Stimulated activated memory B cell treated with anti-CD40 and anti-IgM and Interleukin-4, amounts not matched to agents 10 μg/mL and 1 μg/mL and 100 μg/mL, for 72 hours (primary cell): ENCODE measurements around the gene CHADL.
"Not testable (repeated sequence)": the region's sequence is repeated elsewhere in the genome, so short reads cannot be mapped to it uniquely, and the experiment has no call there.

Experiments used
- ATAC-seq: fragments of 150-1000 bp; cut with Tn5 transposase; 2 replicates; pipeline ENCODE4 v1.10.0; 2021
- H3K27ac Mint-ChIP-seq: one replicate; pipeline ENCODE4 v1.8.0; 2022; ENCODE audit warnings: mild to moderate bottlenecking, mixed read lengths
- H3K27me3 Mint-ChIP-seq: one replicate; pipeline ENCODE4 v1.8.0; 2022; ENCODE audit warnings: mixed read lengths
- H3K36me3 Mint-ChIP-seq: one replicate; pipeline ENCODE4 v1.8.0; 2022; ENCODE audit warnings: mixed read lengths
- H3K4me1 Mint-ChIP-seq: one replicate; pipeline ENCODE4 v1.8.0; 2022; ENCODE audit warnings: mixed read lengths
- H3K4me3 Mint-ChIP-seq: one replicate; pipeline ENCODE4 v1.8.0; 2022; ENCODE audit warnings: mild to moderate bottlenecking, moderate library complexity, mixed read lengths
- H3K9me3 Mint-ChIP-seq: one replicate; pipeline ENCODE4 v1.8.0; 2022; ENCODE audit warnings: mixed read lengths

The CHADL gene

DNA sequence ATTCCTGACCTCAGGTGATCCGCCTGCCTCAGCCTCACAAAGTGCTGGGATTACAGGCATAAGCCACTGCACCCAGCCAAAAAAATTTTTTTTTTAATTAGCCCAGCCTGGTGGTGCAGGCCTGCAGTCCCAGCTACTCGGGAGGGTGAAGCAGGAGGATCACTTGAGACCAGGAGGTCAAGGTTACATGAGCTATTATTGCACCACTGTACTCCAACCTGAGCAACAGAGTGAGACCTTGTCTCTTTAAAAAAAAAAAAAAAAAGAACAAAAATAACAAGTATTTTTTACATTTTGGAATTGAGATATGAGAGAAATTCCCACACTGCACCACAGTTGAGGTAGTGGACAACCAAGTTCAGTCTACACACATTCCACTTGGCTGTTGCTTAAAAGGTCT lies 49.3 kb downstream of the CHADL start:
- Mint-ChIP-seq H3K9me3 (no peaks in the 10 kb centered on the region), H3K4me3 (no peak overlapping the region), H3K27me3 (no peaks in the 10 kb centered on the region), H3K36me3 (no peaks in the 10 kb centered on the region), H3K4me1 (no peaks in the 10 kb centered on the region), H3K27ac (no peak overlapping the region)
- no peak for ATAC-seq

DNA sequence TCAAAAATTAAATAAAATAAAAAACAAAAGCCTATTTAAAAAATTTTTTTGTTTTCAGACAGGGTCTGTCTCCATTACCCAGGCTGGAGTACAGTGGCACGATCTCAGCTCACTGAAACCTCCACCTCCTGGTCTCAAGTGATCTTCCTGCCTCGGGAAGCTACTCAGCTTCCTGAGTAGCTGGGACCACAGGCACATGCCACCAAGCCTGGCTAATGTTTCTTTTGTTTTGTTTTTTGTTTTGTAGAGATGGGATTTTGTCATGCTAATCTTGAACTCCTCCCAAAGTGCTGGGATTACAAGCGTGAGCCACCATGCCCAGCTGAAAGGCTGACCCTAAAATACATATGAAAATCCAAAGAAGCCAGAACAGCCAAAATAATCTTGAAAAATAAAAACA lies 56.1 kb downstream of the CHADL start:
- no peak overlapping the region for H3K4me3 Mint-ChIP-seq
- H3K9me3 Mint-ChIP-seq: peaks cover 3% of the 10 kb centered on the region
- H3K27me3 Mint-ChIP-seq: no peaks in the 10 kb centered on the region
- no peak overlapping the region for H3K27ac Mint-ChIP-seq
- peaks cover 11% of the 10 kb centered on the region for H3K36me3 Mint-ChIP-seq
- no peak for ATAC-seq
- no peaks in the 10 kb centered on the region for H3K4me1 Mint-ChIP-seq

DNA sequence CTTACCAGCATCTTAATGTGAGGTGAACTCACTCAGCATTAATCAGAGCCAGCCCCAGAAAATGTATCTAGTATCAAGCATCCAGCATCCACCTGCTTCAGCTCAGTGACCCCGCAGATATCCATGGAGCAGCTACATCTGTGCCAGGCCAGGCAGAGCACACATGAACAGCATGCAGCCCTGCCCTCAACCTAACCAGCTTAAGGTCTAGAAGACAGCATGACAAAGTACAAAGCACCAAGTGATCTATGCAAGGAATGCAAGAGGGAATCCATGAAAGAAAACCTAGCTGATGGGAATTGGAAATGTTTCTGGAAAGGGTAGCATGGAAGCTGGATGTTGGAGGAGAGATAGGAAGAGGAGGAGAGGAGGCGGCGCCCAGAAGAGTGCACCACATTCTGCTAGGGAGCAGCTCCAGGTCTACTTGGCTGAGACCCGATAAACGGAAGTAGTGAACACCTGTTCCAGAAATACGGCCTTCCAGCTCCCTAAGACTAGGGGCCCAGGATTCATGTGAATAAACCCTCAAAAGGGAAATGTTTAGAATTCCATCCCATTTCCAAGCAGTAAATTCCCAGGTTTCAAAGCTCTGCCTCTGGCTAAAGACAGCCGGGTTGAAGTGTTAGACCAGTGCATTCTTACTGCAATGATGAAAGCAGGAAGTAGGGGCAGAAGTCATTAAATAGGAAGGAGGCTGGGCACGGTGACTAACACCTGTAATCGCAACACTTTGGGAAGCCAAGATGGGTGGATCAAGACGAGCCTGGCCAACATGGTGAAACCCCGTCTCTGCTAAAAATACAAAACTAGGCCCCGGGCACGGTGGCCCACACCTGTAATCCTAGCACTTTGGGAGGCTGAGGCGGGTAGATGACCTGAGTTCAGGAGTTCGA lies 59.1 kb downstream of the CHADL start:
- peaks cover 3% of the 10 kb centered on the region for H3K9me3 Mint-ChIP-seq
- peaks cover 6% of the 10 kb centered on the region for H3K4me1 Mint-ChIP-seq
- no peak overlapping the region for H3K4me3 Mint-ChIP-seq
- H3K36me3 Mint-ChIP-seq: peaks cover 35% of the 10 kb centered on the region
- no peak overlapping the region for H3K27ac Mint-ChIP-seq
- ATAC-seq: no peak
- H3K27me3 Mint-ChIP-seq: no peaks in the 10 kb centered on the region

DNA sequence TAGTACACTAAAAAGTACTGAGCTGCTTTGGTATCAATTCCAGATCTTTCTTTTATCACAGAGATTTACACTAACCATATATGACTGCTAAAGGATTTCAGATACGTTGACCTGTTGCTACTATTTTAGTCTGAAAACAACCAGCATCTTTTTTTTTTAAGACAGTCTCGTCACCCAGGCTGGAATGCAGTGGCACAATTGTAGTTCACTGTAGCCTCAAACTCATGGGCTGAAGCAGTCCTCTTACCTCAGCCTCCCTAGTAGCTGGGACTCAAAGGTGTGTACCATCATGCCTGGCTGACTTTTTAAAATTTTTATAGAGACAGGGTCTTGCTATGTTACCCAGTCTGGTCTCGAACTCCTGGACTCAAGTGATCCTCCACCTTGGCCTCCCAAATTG lies 59.8 kb downstream of the CHADL start:
- no peak overlapping the region for H3K27ac Mint-ChIP-seq
- H3K9me3 Mint-ChIP-seq: peaks cover 3% of the 10 kb centered on the region
- peaks cover 41% of the 10 kb centered on the region for H3K36me3 Mint-ChIP-seq
- ATAC-seq: no peak
- no peaks in the 10 kb centered on the region for H3K27me3 Mint-ChIP-seq
- H3K4me1 Mint-ChIP-seq: peaks cover 6% of the 10 kb centered on the region
- no peak overlapping the region for H3K4me3 Mint-ChIP-seq

DNA sequence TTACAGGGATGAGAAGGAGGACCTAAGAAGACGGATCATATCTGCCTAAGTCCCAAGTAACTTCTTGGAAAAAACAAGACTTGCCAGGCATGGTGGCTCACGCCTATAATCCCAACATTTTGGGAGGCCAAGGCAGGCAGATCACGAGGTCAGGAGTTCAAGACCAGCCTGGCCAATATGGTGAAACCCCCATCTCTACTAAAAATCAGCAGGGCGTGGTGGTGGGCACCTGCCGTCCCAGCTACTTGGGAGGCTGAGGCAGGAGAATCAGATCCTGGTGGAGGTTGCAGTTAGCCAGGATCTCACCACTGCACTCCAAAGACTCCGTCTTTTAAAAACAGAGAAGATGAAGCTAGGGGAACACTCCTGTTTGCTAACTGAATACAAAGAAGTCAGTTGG lies 60.4 kb downstream of the CHADL start:
- H3K4me1 Mint-ChIP-seq, H3K27me3 Mint-ChIP-seq, H3K27ac Mint-ChIP-seq, H3K4me3 Mint-ChIP-seq, ATAC-seq, H3K9me3 Mint-ChIP-seq: not testable (repeated sequence)
- peaks cover 45% of the 10 kb centered on the region for H3K36me3 Mint-ChIP-seq
